Measurements from ENCODE around the gene BBIP1.

- no peak for TF ChIP-seq EZH2phosphoT487 (IDR thresholded peaks at IDR 0.05; ENCODE audit: borderline replicate concordance, low read depth, low read length)
- TF ChIP-seq, protein P1, sequence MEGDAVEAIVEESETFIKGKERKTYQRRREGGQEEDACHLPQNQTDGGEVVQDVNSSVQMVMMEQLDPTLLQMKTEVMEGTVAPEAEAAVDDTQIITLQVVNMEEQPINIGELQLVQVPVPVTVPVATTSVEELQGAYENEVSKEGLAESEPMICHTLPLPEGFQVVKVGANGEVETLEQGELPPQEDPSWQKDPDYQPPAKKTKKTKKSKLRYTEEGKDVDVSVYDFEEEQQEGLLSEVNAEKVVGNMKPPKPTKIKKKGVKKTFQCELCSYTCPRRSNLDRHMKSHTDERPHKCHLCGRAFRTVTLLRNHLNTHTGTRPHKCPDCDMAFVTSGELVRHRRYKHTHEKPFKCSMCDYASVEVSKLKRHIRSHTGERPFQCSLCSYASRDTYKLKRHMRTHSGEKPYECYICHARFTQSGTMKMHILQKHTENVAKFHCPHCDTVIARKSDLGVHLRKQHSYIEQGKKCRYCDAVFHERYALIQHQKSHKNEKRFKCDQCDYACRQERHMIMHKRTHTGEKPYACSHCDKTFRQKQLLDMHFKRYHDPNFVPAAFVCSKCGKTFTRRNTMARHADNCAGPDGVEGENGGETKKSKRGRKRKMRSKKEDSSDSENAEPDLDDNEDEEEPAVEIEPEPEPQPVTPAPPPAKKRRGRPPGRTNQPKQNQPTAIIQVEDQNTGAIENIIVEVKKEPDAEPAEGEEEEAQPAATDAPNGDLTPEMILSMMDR (conservative IDR thresholded peaks at IDR 0.05; ENCODE audit: low read length), result no peak
Observed at GRCh38 chr10:110962443-110962842, 43.5 kb upstream of the BBIP1 start.
